Stomach (tissue), 19 donors: Measurements from ENCODE around the gene OR52K2. TPM values are rescaled to one million over a fixed set of nuclear protein-coding genes. Genes with fewer than 3 reads are reported as not detected.
"Not testable (repeated sequence)": the region's sequence is repeated elsewhere in the genome, so short reads cannot be mapped to it uniquely, and the experiment has no call there.

ENCODE experiments used
- DNase-seq, 2 donors: peaks; one replicate each; pipeline versions ENCODE4 v3.0.0 to v3.0.0-alpha.2; 2013 to 2019
- H3K27ac ChIP-seq, 5 donors: fragments of 200-600 bp in 4 of 5; sonication (generic) in 4 of 5; one replicate each; pipeline ENCODE4 v1.5.1; 2013 to 2019; ENCODE audit warnings: mild to moderate bottlenecking in 1 of 5, moderate library complexity in 1 of 5
- H3K27me3 ChIP-seq, 3 donors: fragments of 200-600 bp; sonication (generic); one replicate each; pipeline ENCODE4 v1.5.1; 2017 to 2019; ENCODE audit warnings: mixed run types in 1 of 3
- H3K36me3 ChIP-seq, 4 donors: fragments of 200-600 bp; sonication (generic); 1 replicate in 3 of 4; 2 replicates in 1 of 4; pipeline ENCODE4 v1.5.1; 2016 to 2019
- H3K4me1 ChIP-seq, 4 donors: fragments of 200-600 bp; sonication (generic); one replicate each; pipeline ENCODE4 v1.5.1; 2016 to 2019
- H3K4me3 ChIP-seq, 4 donors: fragments of 200-600 bp; sonication (generic) in 3 of 4; one replicate each; pipeline ENCODE4 v1.5.1; 2016 to 2019; ENCODE audit warnings: mild to moderate bottlenecking in 1 of 4
- H3K9me3 ChIP-seq, 4 donors: fragments of 200-600 bp; sonication (generic); one replicate each; pipeline ENCODE4 v1.5.1; 2016 to 2019
- CTCF ChIP-seq, 7 experiments: fragments of 450-650 bp in 4 of 7; fragments of 200-600 bp in 3 of 7; sonication (generic) in 3 of 7; IDR thresholded peaks; one replicate each; pipeline ENCODE4 v1.5.1; 2016 to 2019; ENCODE audit warnings: antibody characterized with exemption in 7 of 7, control low read depth in 2 of 7, mild to moderate bottlenecking in 1 of 7
- EP300 ChIP-seq: sonication (generic); formaldehyde crosslinking; IDR thresholded peaks from one replicate; pipeline ENCODE4 v1.6.1; 2017; ENCODE audit warnings: antibody characterized with exemption
- POLR2A ChIP-seq, 4 donors: fragments of 450-650 bp; IDR thresholded peaks; one replicate each; pipeline ENCODE4 v1.6.1; 2016; ENCODE audit warnings: antibody characterized with exemption in 4 of 4, control low read depth in 2 of 4, mild to moderate bottlenecking in 1 of 4, moderate library complexity in 1 of 4
- POLR2AphosphoS5 ChIP-seq, 3 donors: sonication (generic); formaldehyde crosslinking; IDR thresholded peaks; one replicate each; pipeline ENCODE4 v1.6.1; 2016; ENCODE audit warnings: antibody characterized with exemption in 3 of 3
- WGBS, 5 donors: extraction: QIAGEN DNeasy Blood & Tissue Kit in 3 of 5; methylation state at CpG; one replicate each; pipeline versions ENCODE4 v1.1.5 to v1.1.7; 2013 to 2018; 5-methylcytosine and 5-hydroxymethylcytosine counted together
- intact Hi-C: fragments of 100-400 bp; cut with DNase I; formaldehyde crosslinking; loops from one replicate; pipeline ENCODE4 v1.15.1; 2023; ENCODE audit warnings: low total_unique reads
- long read RNA-seq, 10 donors: transcript quantifications; one replicate each; lab custom pipeline, GENCODE V29; 2026
- polyA plus RNA-seq, 3 donors: library from polyadenylated mRNA; stranded (reverse); fragments of 200-250 nt; gene quantifications; one replicate each; pipeline ENCODE4 v1.2.3, GENCODE V29; 2013
- total RNA-seq, 5 donors: library from RNA; depleted of rRNA; stranded (reverse); fragments of >200 nt; gene quantifications; one replicate each; pipeline versions ENCODE4 v1.1.0 to v1.2.3, GENCODE V29; 2014 to 2016
- donor health status: healthy with polysubstance abuse.
- donor health status: Bipolar disorder and iron deficiency.
- donor health status: healthy.

Gene OR52K2
- total RNA-seq (not detected), polyA plus RNA-seq (not detected)
- long read RNA-seq, donor 1: 0 reads
- long read RNA-seq, donor 2: 0 reads
- long read RNA-seq, donor 3: 0 reads
- long read RNA-seq, donor 4: 0 reads
- long read RNA-seq, donor 5: 0 reads
- long read RNA-seq, donor 6: 0 reads
- long read RNA-seq, donor 7: 0 reads
- long read RNA-seq, donor 8: 0 reads
- long read RNA-seq, donor 9: 0 reads
- long read RNA-seq, donor 10: 0 reads

DNA sequence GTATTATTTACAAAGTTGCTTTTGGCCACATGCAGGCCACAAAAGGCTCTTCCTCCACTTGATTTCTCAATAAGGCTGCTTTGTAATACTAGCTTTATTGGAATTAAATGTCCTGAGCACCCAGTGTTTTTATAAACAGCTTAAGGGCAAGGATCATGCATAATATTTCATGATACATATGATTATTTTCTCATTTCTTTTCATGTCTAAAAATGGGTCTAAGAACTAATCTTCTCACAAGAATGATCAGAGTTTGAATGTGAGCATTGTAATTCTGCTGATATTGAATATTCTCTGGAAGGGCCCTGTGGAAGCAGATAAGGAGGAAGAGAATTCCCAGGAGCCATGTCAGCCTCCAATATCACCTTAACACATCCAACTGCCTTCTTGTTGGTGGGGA lies at the start of gene OR52K2:
TSS of gene OR52K2 (plus strand) at position 301 of the 400 bp plus-strand sequence. CDS start at position 346, 45 bp downstream.
- no peak for DNase-seq
- no peaks in the 10 kb centered on the region for H3K27me3 ChIP-seq
- no peaks in the 10 kb centered on the region for H3K36me3 ChIP-seq
- H3K4me1 ChIP-seq: no peaks in the 10 kb centered on the region
- intact Hi-C loops: no loop called here
- H3K9me3 ChIP-seq: peaks cover 0 to 5% (median 1%) of the 10 kb centered on the region in 4 donors
- no peak within 1 kb of the TSS for H3K4me3 ChIP-seq
- TF ChIP-seq POLR2A (IDR thresholded peaks at IDR 0.05) (no peak), EP300 (no peak), CTCF (IDR thresholded peaks at IDR 0.05) (no peak)
- H3K27ac ChIP-seq: no peak within 1 kb of the TSS

DNA sequence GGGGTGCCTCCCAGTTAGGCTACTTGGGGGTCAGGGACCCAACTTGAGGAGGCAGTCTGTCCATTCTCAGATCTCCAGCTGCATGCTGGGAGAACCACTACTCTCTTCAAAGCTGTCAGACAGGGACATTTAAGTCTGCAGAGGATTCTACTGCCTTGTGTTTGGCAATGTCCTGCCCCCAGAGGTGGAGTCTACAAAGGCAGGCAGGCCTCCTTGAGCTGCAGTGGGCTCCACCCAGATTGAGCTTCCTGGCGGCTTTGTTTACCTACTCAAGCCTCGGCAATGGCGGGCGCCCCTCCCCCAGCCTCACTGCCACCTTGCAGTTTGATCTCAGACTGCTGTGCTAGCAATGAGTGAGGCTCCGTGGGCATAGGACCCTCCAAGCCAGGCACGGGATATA lies 42.9 kb upstream of the OR52K2 start:
- H3K27ac ChIP-seq, H3K9me3 ChIP-seq, H3K4me1 ChIP-seq, H3K27me3 ChIP-seq, H3K4me3 ChIP-seq, intact Hi-C loops, H3K36me3 ChIP-seq, DNase-seq: not testable (repeated sequence)
- 60 to 85% (median 80%) methylated on average over 1 to 6 of the region's 6 CpGs for WGBS, 5 donors

DNA sequence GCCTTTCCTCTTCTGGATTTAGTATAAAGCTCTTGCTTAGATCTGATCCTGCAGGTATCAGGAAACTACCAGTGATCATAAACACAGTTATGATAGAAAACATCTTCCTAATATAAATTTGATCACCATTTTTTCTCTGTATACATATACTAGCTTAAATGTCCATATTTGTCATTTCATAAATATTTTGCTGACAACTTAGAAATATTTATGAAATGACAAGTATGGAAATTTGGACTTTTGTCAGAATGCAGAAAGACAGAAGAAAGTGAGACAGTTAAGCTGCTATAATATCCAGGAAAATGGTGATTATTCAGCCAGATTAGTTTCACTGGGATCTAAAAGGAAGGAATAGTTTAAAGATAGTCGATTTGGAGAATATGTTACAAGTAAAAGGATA lies 32.8 kb upstream of the OR52K2 start:
- no peak for DNase-seq
- H3K27me3 ChIP-seq: no peaks in the 10 kb centered on the region
- TF ChIP-seq EP300 (no peak), CTCF (IDR thresholded peaks at IDR 0.05) (no peak), POLR2A (IDR thresholded peaks at IDR 0.05) (no peak), POLR2AphosphoS5 (IDR thresholded peaks at IDR 0.05) (no peak)
- intact Hi-C loops: no loop called here
- H3K9me3 ChIP-seq: no peaks in the 10 kb centered on the region
- WGBS, 5 donors: 41 to 60% (median 56%) methylated on average over 1 of the region's 1 CpG
- no peaks in the 10 kb centered on the region for H3K4me1 ChIP-seq
- no peak overlapping the region for H3K4me3 ChIP-seq
- no peaks in the 10 kb centered on the region for H3K36me3 ChIP-seq
- H3K27ac ChIP-seq: no peak overlapping the region

DNA sequence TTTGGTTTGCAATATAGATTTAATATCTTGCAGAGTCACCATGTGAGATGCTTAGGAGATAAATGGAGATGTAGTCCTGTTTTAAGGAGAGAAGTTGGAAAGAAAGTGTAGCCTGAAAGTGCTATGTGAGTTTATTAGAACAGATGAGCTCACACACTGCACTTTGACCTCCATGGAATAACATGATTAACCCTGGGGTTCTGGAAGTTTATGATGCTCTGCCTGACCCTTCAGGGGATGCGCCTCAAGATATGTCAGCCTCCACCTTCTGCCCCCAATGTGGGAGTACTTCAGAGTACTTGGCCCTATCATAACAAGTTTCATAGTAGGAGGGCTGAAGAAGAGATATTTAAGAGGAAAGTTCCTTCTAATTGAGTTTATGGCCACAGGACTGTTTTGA lies 32.3 kb upstream of the OR52K2 start:
- 59 to 78% (median 72%) methylated on average over 1 of the region's 1 CpG for WGBS, 5 donors
- Histone ChIP-seq H3K27ac (no peak overlapping the region), H3K9me3 (no peaks in the 10 kb centered on the region), H3K4me1 (no peaks in the 10 kb centered on the region), H3K36me3 (no peaks in the 10 kb centered on the region), H3K27me3 (no peaks in the 10 kb centered on the region), H3K4me3 (no peak overlapping the region)
- no peak for TF ChIP-seq POLR2A (IDR thresholded peaks at IDR 0.05)
- TF ChIP-seq EP300: no peak
- no peak for TF ChIP-seq POLR2AphosphoS5 (IDR thresholded peaks at IDR 0.05)
- no peak for TF ChIP-seq CTCF (IDR thresholded peaks at IDR 0.05)
- intact Hi-C loops: no loop called here
- DNase-seq: no peak

DNA sequence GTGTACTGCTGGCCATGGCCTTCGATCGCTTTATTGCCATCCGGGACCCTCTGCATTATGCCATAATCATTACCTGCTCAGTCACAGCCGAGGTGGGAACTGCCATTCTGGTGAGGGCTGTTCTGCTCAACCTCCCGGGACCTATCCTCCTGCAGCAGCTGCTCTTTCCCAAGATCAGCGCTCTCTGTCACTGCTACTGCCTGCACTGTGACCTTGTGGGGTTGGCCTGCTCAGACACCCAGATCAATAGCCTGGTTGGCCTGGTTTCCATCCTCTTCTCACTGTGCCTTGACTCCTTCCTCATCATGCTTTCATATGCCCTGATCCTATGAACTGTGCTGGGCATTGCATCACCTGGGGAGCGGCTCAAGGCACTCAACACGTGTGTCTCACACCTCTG lies 30.7 kb upstream of the OR52K2 start:
- WGBS, 5 donors: 68 to 85% (median 83%) methylated on average over 8 of the region's 8 CpGs
- H3K27me3 ChIP-seq: no peaks in the 10 kb centered on the region
- TF ChIP-seq POLR2A (IDR thresholded peaks at IDR 0.05) (no peak), CTCF (IDR thresholded peaks at IDR 0.05) (no peak), EP300 (no peak), POLR2AphosphoS5 (IDR thresholded peaks at IDR 0.05) (no peak)
- no peak overlapping the region for H3K27ac ChIP-seq
- H3K4me3 ChIP-seq: no peak overlapping the region
- intact Hi-C loops: no loop called here
- DNase-seq: peak in 1 of 2 donors; percentile 12
- no peaks in the 10 kb centered on the region for H3K36me3 ChIP-seq
- H3K9me3 ChIP-seq: no peaks in the 10 kb centered on the region
- no peaks in the 10 kb centered on the region for H3K4me1 ChIP-seq
